ENCODE results near the gene GSX1.

DNA sequence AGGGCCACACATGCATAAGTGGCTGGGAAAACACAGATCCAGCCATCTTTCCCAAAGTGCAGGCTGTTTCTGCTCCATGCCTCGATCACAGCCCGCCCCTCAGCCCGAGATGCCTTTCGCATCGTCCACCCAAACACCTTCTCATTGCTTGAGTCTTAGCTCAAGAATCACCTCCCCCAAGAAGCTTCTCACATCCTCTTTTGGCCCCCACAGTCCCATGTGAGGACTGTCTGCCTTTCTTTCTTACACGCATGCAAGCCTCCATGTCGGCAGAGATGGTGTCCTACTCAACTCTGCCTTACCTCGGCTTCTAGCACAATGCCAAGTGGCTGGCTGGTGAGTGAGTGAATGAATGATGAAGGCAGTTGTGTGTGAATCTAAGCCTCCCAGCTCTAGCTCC lies 18.1 kb upstream of the GSX1 start:
- TF ChIP-seq, protein P1, sequence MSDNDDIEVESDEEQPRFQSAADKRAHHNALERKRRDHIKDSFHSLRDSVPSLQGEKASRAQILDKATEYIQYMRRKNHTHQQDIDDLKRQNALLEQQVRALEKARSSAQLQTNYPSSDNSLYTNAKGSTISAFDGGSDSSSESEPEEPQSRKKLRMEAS (IDR thresholded peaks at IDR 0.05), result no peak
- no peak for TF ChIP-seq GABPA (IDR thresholded peaks at IDR 0.05 in 1 of 2, conservative IDR thresholded peaks at IDR 0.05 in 1 of 2)
- TF ChIP-seq, protein P2, sequence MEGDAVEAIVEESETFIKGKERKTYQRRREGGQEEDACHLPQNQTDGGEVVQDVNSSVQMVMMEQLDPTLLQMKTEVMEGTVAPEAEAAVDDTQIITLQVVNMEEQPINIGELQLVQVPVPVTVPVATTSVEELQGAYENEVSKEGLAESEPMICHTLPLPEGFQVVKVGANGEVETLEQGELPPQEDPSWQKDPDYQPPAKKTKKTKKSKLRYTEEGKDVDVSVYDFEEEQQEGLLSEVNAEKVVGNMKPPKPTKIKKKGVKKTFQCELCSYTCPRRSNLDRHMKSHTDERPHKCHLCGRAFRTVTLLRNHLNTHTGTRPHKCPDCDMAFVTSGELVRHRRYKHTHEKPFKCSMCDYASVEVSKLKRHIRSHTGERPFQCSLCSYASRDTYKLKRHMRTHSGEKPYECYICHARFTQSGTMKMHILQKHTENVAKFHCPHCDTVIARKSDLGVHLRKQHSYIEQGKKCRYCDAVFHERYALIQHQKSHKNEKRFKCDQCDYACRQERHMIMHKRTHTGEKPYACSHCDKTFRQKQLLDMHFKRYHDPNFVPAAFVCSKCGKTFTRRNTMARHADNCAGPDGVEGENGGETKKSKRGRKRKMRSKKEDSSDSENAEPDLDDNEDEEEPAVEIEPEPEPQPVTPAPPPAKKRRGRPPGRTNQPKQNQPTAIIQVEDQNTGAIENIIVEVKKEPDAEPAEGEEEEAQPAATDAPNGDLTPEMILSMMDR (IDR thresholded peaks at IDR 0.05; ENCODE audit: low read depth, low read length, missing input control), result no peak
- TF ChIP-seq, protein P3, sequence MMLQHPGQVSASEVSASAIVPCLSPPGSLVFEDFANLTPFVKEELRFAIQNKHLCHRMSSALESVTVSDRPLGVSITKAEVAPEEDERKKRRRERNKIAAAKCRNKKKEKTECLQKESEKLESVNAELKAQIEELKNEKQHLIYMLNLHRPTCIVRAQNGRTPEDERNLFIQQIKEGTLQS (IDR thresholded peaks at IDR 0.05), result no peak
- no peak for TF ChIP-seq EGR1 (IDR thresholded peaks at IDR 0.05; ENCODE audit: low read depth in 2 of 2)
- TF ChIP-seq FOXA1 (IDR thresholded peaks at IDR 0.05), result no peak
- TF ChIP-seq TAF1 (conservative IDR thresholded peaks at IDR 0.05), result no peak
- TF ChIP-seq RAD21 (IDR thresholded peaks at IDR 0.05), result no peak

Measured in liver (tissue), 3 donors.